Measurements from ENCODE around the gene SETD4.

- TF ChIP-seq, protein P1, sequence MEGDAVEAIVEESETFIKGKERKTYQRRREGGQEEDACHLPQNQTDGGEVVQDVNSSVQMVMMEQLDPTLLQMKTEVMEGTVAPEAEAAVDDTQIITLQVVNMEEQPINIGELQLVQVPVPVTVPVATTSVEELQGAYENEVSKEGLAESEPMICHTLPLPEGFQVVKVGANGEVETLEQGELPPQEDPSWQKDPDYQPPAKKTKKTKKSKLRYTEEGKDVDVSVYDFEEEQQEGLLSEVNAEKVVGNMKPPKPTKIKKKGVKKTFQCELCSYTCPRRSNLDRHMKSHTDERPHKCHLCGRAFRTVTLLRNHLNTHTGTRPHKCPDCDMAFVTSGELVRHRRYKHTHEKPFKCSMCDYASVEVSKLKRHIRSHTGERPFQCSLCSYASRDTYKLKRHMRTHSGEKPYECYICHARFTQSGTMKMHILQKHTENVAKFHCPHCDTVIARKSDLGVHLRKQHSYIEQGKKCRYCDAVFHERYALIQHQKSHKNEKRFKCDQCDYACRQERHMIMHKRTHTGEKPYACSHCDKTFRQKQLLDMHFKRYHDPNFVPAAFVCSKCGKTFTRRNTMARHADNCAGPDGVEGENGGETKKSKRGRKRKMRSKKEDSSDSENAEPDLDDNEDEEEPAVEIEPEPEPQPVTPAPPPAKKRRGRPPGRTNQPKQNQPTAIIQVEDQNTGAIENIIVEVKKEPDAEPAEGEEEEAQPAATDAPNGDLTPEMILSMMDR (conservative IDR thresholded peaks at IDR 0.05; ENCODE audit: low read depth, low read length): no peak
- TF ChIP-seq RAD21 (IDR thresholded peaks at IDR 0.05; ENCODE audit: low read length): no peak
- no peak for TF ChIP-seq POLR2A (IDR thresholded peaks at IDR 0.05; ENCODE audit: low read depth, low read length)
- TF ChIP-seq RFX5 (IDR thresholded peaks at IDR 0.05; ENCODE audit: low read depth, low read length): no peak
- no peak for TF ChIP-seq MAFK (IDR thresholded peaks at IDR 0.05; ENCODE audit: low read depth, low read length)
- no peak for TF ChIP-seq FOS (IDR thresholded peaks at IDR 0.05; ENCODE audit: low read depth, low read length)
- TF ChIP-seq MXI1 (IDR thresholded peaks at IDR 0.05; ENCODE audit: borderline replicate concordance, low read depth, low read length): no peak
- no peak for TF ChIP-seq BHLHE40 (IDR thresholded peaks at IDR 0.05; ENCODE audit: low read depth, low read length)
- TF ChIP-seq, protein P2, sequence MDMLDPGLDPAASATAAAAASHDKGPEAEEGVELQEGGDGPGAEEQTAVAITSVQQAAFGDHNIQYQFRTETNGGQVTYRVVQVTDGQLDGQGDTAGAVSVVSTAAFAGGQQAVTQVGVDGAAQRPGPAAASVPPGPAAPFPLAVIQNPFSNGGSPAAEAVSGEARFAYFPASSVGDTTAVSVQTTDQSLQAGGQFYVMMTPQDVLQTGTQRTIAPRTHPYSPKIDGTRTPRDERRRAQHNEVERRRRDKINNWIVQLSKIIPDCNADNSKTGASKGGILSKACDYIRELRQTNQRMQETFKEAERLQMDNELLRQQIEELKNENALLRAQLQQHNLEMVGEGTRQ (IDR thresholded peaks at IDR 0.05; ENCODE audit: low read depth, low read length): no peak
- TF ChIP-seq RCOR1 (IDR thresholded peaks at IDR 0.05; ENCODE audit: insufficient replicate concordance, low read length): no peak
- no peak for TF ChIP-seq MAZ (IDR thresholded peaks at IDR 0.05; ENCODE audit: borderline replicate concordance, low read depth, low read length)
Measured at GRCh38 chr21:36068748-36069398, 8.5 kb upstream of the SETD4 start.

Measured in IMR-90 (cell line).